HG03139 (cell line): Measurements from ENCODE around the gene BMP2K.

ENCODE experiments used
- ATAC-seq: cut with Tn5 transposase; IDR thresholded peaks from one replicate; pipeline ENCODE4 v1.9.1; 2021; ENCODE audit not compliant: unreplicated experiment

Gene BMP2K

GRCh38 chr4:78776079-78776728 lies at the start of gene BMP2K:
TSS of gene BMP2K (plus strand) at chr4:78776350. CDS start at chr4:78776544, 194 bp downstream.
- ATAC-seq = peak; percentile 55

- no peak for ATAC-seq
These were observed 49.6 kb upstream of the BMP2K start for GRCh38 chr4:78726546-78726945.

- ATAC-seq = no peak
These were observed 43.6 kb upstream of the BMP2K start for GRCh38 chr4:78732332-78733104.

GRCh38 chr4:78734441-78735162 lies 41.5 kb upstream of the BMP2K start:
- ATAC-seq = no peak

- peak; percentile 56 for ATAC-seq
These were observed 40.5 kb upstream of the BMP2K start for GRCh38 chr4:78735697-78736096.

GRCh38 chr4:78737035-78737434 lies 39.1 kb upstream of the BMP2K start:
- peak; percentile 46 for ATAC-seq

GRCh38 chr4:78737973-78738372 lies 38.2 kb upstream of the BMP2K start:
- ATAC-seq = no peak

- ATAC-seq = no peak
These were observed 33.9 kb upstream of the BMP2K start for GRCh38 chr4:78742300-78742699.

- no peak for ATAC-seq
These were observed 28.7 kb upstream of the BMP2K start for GRCh38 chr4:78747475-78747922.

- ATAC-seq = no peak
These were observed 27.8 kb upstream of the BMP2K start for GRCh38 chr4:78748381-78748780.

- ATAC-seq = peak; percentile 47
These were observed 26.7 kb upstream of the BMP2K start for GRCh38 chr4:78749258-78749971.

GRCh38 chr4:78749972-78750727 lies 26.0 kb upstream of the BMP2K start:
- peak; percentile 88 for ATAC-seq

- no peak for ATAC-seq
These were observed 23.1 kb upstream of the BMP2K start for GRCh38 chr4:78753091-78753490.

GRCh38 chr4:78754872-78755271 lies 21.3 kb upstream of the BMP2K start:
- no peak for ATAC-seq

- ATAC-seq = no peak
These were observed 20.0 kb upstream of the BMP2K start for GRCh38 chr4:78756137-78756536.

- no peak for ATAC-seq
These were observed 19.4 kb upstream of the BMP2K start for GRCh38 chr4:78756776-78757175.

- no peak for ATAC-seq
These were observed 18.6 kb upstream of the BMP2K start for GRCh38 chr4:78757574-78757973.

- no peak for ATAC-seq
These were observed 18.1 kb upstream of the BMP2K start for GRCh38 chr4:78758085-78758484.

GRCh38 chr4:78762529-78762928 lies 13.6 kb upstream of the BMP2K start:
- ATAC-seq = no peak

- no peak for ATAC-seq
These were observed 12.9 kb upstream of the BMP2K start for GRCh38 chr4:78763251-78763650.
